IPS-NIHi7 (cell line): Measurements from ENCODE around the gene POLR2L.

Source experiments
- DNase-seq: peaks from one replicate; pipeline ENCODE4 v3.0.0; 2012; ENCODE audit warnings: mixed read lengths; ENCODE audit errors: extremely low spot score

Gene POLR2L

DNA sequence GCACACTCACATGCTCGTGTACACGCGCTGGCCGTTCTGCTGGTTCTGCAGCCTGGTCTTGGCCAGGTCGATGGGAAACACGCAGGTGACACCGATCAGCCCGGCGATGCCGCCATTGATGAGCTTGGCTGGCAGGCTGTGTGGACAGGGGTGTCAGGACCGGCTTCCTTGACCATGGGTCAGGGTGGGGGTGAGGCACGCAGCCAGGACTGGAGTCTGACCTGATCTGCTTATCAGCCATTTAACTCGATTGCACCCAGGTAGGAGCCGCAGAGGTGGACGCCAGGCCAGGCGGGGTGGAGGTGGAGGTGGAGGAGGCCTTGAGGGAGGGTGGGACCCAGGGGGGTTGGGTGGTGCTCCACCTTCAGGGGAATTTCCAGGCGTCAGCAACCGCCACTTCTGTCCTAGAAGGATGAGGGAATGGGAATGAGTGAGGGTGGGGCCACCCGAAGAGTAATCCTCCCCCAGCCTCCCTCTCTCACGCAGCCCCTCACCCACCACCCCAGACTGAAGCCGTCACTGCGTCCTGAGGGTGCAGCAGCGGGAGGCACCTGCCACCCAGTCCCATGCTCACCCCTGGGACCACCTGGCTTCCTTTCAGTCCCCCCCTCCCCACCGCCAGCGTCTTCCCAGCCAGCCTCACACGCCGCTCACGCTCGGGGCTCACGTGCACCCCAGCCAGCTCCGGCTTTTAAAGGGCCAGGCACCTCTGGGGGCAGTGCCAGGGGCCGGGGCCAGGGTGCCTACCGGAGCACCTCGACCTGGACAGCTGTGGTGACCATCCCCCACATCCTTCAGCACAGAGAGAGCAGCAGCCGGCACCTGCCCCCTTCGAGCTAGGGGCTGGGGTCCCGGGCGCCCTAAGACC, 47.3 kb downstream of the POLR2L start:
- DNase-seq, result no peak

DNA sequence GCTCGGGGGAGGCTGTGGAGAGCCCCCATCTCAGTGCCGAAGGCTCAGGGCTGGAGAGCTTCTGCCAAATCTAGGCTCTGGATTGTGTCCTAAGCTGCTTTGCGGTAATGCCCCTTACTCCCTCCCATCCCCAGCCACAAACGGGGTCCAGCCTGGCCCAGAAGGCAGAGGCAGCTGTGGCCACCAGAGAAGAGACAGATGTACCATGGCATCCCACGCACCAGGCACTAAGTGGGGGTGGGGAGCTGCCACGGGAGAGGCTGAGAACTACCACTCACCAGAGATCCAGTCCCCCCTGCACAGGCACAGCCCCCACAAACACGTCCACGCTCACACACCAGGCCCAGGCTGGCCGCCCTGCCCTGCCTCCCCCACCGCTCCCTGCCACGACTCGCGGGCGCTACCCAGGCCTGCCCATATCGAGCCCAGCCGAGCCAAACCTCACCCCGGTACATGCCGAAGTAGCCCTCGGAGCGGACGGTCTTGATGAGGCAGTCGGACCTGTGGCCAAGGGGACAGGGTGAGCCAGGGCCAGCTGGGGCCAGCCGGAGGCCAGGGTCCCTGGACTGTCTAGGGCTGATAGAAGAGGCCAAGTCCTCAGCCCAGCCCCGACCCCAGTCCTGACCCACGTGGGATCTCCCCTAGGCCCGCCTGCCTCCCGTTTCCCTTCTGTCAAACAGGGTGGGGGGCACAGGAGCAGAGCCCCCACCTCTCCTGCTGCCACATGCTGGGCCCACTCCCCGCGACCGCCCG, 48.1 kb downstream of the POLR2L start:
- no peak for DNase-seq

DNA sequence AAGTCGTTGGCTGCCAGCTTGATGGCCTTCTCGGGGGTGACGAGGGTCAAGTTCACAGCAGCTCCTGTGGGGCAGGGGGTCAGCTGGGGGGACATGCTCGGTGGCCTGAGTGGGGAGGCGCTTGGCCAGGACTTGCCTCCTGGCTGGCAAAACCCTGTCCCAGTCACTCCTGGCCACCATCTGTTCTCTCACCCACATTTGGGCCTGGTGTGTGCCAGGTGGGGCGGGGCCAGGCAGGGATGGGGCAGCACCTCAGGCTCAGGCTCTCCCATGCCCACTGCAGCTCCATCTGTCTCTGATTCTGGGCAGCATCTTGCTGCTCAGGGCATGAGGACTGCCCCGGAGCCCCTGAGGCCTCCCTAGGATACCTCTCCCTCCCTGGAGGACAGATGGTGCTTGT, 48.8 kb downstream of the POLR2L start:
- no peak for DNase-seq

DNA sequence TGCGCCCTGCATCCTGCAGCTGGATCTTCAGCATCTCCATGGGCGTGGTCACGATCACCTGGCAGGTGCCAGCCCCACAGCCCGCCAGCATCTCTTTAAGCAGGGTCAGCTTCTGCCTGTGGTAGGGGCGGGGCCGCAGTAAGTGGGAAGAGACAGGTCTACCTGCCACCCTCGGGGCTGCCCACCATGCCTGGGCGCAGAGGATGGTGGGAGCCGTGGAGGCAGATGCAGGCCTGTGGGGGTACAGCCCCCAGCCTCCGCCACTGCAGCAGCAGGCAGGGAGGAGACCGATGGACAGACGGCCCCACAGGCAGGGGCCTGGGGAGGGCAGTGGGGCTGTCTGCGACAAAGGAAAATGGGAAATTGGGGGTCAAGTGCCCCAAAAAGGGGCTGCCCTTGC, 49.5 kb downstream of the POLR2L start:
- DNase-seq, result no peak

DNA sequence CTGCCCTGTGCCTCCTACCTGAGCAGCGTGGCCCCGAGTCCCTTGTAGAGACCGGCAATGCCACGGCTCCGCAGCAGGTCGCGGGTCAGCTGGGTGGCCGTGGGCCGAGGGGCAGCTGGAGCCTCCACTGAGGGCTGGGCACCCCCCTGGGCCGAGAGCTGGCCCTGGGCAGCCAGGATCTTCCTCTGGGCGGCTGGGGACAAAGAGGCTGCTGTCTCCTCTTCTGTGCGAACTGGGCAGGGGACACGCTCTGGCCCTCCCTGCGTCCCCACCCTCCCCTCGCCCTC, 49.9 kb downstream of the POLR2L start:
- no peak for DNase-seq

DNA sequence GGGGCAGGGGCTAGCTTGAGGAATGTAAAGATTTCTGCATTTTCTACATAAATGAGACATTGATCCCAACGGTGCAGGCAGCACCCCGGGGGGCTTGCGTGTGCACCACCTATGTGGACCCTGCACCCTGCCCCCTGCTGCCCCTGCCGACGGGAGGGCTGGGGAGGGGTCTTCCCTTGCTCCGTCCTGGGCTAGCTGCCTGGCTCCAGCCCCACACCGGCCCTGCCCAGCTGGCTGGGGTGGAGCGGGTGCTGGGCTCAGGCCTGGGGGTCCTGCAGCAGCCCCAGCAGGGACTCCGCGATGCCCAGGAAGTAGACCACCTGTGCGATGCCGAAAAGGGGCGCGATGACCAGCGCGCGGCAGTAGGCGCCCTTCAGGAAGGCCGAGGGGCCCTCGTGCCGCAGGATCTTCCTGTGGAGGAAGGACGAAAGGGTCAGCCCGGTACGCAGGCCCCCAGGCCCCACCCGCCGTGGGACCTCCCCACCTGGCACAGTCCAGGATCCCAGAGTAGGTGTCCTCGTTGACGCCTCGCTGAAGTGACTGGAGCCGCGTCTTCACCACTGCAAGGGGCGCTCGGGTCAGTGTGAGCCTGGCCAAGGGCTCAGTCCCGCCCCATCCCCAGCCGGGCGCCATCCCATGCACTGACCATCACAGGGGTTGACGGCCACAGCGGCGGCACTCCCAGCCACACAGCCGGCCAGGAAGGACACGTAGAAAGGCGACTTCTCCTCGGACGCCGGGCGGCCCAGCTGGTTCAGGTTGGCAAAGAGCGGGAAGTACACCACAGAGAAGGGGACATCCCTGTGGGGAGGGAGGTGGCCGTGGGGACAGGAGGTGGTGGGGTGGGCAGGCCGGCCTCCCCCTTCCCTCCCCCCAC, 50.4 kb downstream of the POLR2L start:
- no peak for DNase-seq

DNA sequence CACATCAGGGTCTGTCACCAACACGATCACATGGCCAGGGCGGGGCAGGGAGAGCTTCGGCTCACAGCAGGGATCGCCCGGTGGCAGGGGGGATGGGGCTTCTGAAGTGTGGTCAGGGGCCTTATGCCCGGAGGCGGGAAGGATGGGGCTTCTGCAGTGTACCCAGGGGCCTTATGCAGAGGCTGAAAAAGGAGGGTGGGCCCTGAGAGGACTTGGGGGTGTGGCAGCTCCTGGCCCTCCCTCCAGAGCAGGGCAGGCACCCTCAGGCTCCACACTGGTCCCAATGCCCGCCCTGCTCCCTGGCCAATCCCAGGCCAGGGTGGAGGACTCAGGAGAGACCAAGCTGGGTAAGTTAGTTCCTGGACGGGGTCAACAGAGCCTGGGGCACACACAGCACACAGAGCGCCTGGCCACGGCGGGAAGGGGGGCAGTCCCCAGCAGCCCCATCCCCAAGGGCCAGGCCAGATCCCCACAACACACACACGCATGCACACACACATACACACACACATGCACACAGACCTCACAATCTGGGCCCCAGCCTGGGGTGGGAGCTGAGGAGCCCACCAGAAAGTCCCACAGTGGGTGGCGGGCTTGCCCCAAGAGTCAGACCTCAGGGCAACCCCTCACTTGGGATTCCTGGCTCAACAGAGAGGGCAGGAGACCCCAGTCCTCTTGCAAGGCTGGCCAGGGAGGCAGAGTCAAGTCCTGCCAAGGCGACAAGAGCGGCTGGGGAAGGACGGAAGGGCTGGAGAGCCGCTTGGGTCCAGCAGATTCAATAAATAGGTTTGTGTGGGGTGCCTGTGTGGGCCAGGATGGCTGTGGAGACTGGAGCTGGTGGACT, 51.4 kb downstream of the POLR2L start:
- peak; percentile 73 for DNase-seq

DNA sequence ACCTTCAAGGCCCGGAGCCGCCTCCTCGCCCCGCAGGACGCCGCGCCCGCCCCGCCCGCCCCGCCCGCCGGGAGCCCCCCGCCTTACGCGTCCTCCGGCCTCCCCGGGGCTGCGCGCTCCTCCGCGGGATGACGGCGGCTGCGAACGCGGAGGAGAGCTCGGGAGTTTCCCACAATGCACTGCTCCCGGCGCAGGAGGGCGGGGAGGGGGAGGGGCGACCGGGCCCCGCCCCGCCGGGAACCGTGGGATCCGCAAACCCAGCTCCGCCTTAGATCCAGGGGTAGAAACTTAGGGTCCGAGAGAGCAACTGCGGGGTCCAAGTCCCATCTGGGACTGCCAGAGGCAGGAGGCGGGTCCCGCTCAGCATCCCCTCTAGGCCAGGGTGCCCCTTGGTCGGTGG, 52.4 kb downstream of the POLR2L start, which contains the start of gene CEND1:
Gene CEND1, minus strand, starts transcription at position 148 of the 400 bp plus-strand sequence. CDS start 1,514 bp downstream, outside the sequence.
- DNase-seq, result peak; percentile 63
